ENCODE data around the gene PRKD2.

DNA sequence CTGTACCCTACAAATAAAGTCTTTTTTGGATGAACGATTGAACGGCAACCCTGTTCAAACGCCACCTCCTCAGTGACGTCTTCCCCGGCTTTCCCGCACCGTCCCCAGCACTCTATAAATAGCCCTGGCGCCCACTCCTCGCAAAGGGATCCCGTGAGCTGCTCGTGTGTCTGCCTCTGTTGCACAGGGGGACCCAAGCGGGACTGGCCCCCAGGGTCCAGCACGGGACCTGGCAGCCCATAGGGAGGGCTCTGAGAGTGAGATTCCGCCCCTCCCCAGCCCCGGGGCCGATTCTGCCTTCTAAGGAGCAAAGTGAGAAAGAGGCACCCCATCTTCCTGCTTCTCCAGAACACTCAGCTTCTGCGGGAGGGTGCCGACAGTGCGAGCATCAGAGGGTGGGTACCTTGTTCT, 20.9 kb upstream of the PRKD2 start:
- no peak for TF ChIP-seq POLR2A (IDR thresholded peaks at IDR 0.05; ENCODE audit: low read length)
- TF ChIP-seq GATA1 (IDR thresholded peaks at IDR 0.05; ENCODE audit: low read depth, low read length): no peak
